ENCODE data around the gene ADAMTS18.

Gene ADAMTS18

GRCh38 chr16:77327717-77328116 lies 107.1 kb downstream of the ADAMTS18 start:
- no peak for DNase-seq (ENCODE audit: low spot score)

GRCh38 chr16:77324729-77325128 lies 110.1 kb downstream of the ADAMTS18 start:
- no peak for DNase-seq (ENCODE audit: low spot score)

DNA sequence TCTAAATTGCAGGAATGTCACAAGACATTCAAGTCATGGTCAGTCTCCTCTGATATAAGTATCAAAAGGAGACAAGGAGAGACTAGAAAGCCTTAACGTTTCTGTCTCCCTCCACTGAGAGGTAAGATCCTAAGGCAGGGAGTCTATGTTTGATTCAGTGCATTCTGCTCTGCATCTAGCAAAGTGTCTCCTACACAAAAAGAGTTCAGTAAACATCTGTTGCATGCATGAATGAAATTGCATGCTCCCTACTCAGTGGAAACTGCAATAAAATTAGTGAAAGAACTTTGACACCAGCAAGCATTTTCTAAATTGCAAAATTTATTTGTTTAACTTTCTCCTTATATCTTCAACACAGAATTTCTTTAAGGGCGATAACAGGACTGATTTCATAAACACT lies 111.1 kb downstream of the ADAMTS18 start:
- no peak for DNase-seq (ENCODE audit: low spot score)

- no peak for DNase-seq (ENCODE audit: low spot score)
Measured at GRCh38 chr16:77322757-77323156, 112.1 kb downstream of the ADAMTS18 start.

GRCh38 chr16:77317059-77317458 lies 117.8 kb downstream of the ADAMTS18 start:
- no peak for DNase-seq (ENCODE audit: low spot score)

DNA sequence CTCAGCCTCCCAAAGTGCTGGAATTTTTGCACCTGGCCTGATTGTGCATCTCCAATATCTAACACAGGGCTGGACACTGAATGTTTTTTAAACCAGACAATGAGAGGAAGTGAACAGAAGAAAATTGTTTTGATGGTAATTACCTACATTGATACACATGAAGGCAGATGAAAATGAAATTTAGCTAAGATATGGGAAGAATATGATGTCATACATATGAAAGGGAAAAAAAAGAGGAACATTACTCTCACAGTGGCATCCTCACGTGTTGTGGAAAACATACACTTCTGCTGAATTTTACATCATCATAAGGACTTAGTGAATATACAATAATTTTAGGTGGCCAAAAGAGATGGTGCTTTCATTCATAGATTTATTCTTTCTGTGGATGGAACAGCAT lies 124.0 kb downstream of the ADAMTS18 start:
- no peak for DNase-seq (ENCODE audit: low spot score)

GRCh38 chr16:77308163-77308561 lies 126.7 kb downstream of the ADAMTS18 start:
- DNase-seq (ENCODE audit: low spot score), result no peak

DNA sequence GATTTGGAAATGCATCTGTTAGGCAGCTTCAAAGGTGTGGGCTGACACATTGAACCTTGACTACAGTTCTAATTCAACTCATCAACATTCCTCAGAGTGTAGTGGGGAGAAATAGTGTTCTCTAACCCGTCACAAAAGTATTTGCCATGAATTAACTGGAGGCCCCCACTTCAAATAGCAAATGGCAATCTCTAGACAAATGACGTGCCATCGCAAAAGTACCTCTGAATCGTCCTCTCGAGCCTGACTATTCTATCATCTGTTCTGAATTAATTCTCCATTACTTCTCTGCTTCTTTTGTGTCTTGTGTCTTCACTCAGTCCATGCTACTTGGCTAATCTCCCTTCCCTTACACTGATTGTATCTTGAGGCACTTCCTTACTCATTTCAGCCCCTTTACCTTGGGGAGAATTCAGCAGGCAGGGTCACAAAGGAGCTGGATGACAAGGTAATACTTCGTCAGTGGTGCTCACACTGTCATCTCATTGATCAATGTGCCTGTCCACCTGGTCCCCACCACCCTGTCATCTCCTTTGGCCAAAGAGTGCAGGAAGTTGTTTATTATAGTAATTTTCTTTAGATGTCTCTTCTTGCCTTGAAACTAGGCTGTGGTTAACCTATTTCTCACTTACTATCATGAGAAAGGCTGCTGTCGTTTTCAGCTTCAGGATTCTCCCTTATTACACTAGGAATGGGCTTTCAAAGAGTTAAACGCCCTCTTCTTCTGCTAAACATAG lies 127.2 kb downstream of the ADAMTS18 start:
- no peak for DNase-seq (ENCODE audit: low spot score)

GRCh38 chr16:77306075-77306474 lies 128.8 kb downstream of the ADAMTS18 start:
- no peak for DNase-seq (ENCODE audit: low spot score)

DNA sequence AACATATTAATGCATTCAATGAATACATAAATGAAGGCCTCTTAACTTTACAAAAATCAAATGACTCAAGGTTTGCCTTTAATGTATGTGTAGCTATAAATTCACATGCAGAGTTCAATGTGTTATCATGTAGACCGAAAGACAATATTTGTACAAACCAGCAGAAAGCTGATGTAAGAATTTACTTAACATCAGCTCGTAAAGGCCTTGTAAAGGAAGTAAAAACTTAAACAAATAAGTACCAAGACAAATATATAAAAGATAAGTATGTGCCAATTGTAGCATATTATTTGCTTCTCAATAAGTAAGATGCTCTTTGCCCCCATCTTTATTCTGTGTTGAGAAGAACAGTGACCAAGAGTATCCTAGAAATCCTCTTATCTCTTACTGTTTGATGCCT lies 130.0 kb downstream of the ADAMTS18 start:
- no peak for DNase-seq (ENCODE audit: low spot score)

- no peak for DNase-seq (ENCODE audit: low spot score)
Measured at GRCh38 chr16:77304134-77304533, 130.7 kb downstream of the ADAMTS18 start.

DNA sequence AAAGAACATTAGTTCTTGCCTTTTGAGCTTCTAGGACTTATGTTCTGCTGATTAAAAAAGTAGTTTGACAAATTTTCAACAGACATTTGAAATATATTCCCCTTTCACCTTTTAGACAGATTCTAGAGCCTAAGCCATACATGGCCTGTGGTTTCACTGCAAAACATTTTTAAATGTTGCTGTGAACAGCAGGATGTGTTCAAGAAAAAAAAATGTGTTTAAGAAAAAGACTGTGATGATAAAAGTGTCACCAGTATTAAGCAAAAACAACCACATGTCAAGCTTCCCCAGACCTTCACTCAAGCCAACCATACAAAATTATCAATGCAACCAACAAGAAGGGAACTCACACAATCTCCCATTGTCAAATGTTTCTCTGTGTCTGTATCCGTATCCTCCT lies 132.2 kb downstream of the ADAMTS18 start:
- no peak for DNase-seq (ENCODE audit: low spot score)

DNA sequence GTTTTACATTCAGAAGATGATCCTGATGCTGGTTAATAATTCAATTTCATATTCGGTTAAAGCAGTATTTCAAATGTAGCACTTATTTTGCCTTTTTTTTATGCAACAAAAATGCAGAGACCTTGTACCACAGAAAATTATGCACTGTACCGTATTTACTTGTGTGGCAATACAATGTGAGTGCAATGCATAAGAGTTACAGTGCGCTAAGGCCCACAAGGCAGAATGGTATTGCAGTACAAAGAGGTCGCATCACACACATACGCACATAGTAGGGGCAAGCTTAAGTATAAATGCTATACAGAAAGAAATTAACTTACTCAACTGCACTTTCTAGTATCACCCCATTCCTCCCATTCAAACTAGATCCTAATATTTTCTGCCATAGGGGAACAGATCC lies 132.6 kb downstream of the ADAMTS18 start:
- DNase-seq (ENCODE audit: low spot score), result no peak

- no peak for DNase-seq (ENCODE audit: low spot score)
Measured at GRCh38 chr16:77300256-77300655, 134.6 kb downstream of the ADAMTS18 start.

DNA sequence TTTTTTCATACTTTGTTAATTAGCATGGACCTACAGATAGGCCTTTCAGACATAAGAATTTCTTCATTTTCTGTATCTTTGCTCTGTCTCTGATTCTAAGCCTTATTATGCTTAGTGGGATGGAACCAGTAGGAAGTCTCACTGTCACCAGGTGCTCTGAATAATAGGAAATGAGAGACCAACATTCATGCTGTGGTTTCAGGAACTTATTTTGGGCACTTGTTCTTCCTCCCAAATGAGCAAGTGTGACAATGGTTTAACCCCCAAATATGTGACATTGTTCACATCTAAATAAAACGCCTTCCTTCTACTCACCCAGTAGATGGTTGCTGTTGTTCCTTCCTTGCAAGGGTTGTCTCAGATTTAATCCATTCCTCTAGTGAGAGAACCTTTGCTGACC lies 135.4 kb downstream of the ADAMTS18 start:
- DNase-seq (ENCODE audit: low spot score), result no peak

GRCh38 chr16:77298418-77299360 lies 136.1 kb downstream of the ADAMTS18 start:
- no peak for DNase-seq (ENCODE audit: low spot score)

GRCh38 chr16:77297996-77298395 lies 136.8 kb downstream of the ADAMTS18 start:
- DNase-seq (ENCODE audit: low spot score), result no peak

GRCh38 chr16:77295896-77296295 lies 138.9 kb downstream of the ADAMTS18 start:
- DNase-seq (ENCODE audit: low spot score), result no peak

DNA sequence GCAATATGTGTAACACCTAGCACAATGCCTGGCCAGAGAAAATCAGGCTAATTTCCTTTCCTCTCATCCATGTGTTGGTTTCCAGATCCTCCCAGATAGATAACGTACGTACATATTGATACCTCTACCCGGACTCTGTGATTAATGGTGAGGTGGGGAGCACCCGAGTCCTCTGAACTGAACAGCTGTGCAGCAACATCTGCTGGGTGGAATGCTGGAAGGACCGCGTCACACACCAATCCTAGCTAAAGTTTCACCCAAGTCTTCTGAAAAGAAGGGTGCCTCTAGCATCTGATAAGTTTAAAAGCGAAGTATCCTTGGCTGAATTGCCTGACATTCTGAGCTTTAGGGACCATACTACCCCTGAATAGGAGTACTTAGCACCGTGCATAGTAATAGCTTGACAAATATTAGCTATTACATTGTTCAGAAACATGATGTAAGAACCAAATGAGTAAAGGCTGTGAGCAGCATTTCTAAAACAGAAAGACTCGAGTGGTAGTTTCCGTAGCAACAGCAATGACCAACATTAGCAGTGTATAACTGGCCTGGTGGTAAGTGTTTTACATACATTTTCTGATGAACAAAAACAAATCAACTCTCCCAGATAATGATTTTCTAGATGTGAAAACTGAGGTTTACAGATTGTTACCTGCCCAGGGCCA lies 144.3 kb downstream of the ADAMTS18 start:
- no peak for DNase-seq (ENCODE audit: low spot score)

DNA sequence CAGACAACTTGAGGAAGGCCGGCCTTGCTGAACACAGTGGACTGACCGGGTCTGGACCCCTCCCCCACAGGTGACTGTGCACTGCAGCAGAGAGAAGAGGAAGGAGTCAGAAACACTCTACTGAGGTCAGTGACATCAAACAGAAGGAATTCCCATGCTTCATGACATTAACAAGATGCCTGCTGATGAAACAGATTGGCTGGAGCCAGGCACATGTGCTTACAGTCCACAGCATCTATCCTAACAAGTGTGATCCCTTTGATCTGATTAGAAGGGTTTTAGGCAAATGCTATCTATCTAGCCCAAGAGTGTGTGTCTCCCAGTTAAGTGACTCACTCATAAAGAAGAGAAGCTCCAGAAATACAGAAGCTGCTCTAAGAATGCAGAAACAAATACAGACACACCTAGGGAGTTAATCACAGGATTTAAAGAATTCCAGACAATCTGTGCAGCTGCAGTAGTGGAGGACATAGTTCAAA lies 145.5 kb downstream of the ADAMTS18 start:
- DNase-seq (ENCODE audit: low spot score), result no peak

- no peak for DNase-seq (ENCODE audit: low spot score)
Measured at GRCh38 chr16:77288222-77288621, 146.6 kb downstream of the ADAMTS18 start.

DNA sequence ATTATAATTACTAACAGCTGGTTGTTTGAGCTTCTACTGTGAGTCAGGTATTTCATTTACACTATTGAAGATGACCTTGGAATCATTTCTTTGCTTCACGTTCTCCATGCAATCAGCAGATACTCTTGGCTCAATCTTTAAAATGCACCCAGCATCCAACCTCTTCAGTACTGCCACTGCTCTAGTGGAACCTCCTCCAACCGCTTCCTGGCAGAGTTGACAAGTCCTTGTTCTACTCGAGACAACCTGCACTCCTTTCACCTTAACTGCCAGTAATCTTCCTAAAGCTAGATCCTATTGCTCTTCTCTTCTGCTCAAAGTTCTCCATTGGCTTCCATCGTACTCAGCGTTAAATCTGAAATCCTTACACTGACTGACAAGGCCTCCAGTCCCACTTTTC lies 149.2 kb downstream of the ADAMTS18 start:
- DNase-seq (ENCODE audit: low spot score), result no peak

DNA sequence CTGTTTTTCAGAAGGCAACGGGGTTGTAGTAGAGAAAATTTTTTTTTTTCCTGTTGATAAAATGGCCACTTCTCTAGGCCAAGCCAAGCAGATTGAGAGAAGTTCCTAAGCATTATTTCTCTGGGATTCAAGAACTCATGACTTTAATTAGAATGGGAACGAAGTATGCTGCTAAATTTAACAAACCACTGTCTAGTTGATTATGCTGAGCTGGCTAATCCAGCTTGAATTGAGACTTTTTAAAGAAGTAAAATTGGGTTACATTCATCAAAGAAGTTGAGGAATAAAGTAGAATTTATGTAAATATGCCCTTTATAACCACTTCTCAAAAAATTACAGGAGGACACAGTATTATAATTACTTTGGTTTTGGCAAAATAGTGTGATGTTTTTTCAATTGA lies 152.5 kb downstream of the ADAMTS18 start:
- DNase-seq (ENCODE audit: low spot score), result no peak
